HG03025 (cell line): ENCODE data around the gene MARVELD1.

ENCODE experiments used
- ATAC-seq: cut with Tn5 transposase; IDR thresholded peaks from one replicate; pipeline ENCODE4 v1.9.1; 2021; ENCODE audit warnings: mild to moderate bottlenecking, moderate library complexity; ENCODE audit not compliant: unreplicated experiment, low FRiP score

MARVELD1 gene

DNA sequence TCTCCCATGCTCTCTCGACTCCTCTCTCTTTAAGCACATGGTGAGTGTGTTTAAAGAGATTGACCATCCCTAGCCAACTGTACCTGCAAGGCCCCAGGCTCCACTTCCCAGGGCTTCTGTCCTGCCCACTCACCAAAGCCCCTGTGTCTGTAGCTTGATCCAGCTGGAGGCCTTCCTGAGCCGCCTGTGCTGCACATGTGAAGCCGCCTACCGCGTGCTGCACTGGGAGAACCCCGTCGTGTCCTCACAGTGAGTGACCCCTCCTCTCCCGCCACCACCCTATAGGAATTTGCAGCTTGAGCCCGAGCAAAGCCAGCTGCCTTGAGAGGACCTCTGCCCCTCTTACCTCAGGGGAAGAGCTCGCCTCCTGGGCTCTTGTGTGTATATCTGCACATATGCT, 34.6 kb downstream of the MARVELD1 start:
- no peak for ATAC-seq

- no peak for ATAC-seq
Measured at GRCh38 chr10:97752956-97753355, 39.4 kb downstream of the MARVELD1 start.

DNA sequence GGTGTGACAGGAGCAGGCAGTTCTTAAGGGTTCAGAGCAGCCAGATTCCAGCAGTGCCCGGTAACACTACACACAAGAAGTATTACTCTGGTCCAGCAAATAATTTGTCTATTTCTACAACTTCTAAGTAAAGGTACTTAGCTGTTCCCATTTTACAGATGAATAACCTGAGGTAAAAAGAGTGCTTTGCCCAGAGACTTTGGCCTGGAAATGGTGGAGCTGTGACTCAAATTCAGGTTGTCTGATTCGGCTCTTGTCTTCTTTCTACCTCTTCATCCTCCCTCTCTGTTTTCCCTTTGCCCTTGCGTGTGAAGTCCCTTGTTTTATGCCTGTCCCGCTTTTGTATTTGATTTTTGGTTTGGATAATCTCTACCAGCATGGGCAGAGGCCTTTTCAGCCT, 41.2 kb downstream of the MARVELD1 start:
- ATAC-seq: no peak

DNA sequence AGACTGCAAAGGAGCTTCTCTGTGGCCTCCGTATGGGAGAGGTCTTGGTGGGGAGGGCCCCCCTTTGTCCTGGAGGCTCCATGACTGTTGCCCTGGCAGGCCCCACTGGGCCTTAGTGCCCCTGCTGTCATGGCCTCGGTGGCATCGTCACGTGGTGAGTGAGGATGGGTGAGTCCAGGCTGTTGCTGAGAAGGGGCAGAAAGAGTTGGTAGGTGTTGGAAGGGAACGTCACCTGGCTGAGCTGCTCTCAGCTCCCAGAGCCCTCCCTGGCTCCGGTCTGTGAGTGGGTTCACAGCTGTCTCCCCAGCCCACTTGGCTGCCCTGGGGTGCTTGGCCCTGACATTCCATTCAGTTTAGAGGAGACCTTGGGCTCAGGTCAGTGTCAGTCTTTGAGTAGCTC, 42.2 kb downstream of the MARVELD1 start:
- ATAC-seq: no peak

DNA sequence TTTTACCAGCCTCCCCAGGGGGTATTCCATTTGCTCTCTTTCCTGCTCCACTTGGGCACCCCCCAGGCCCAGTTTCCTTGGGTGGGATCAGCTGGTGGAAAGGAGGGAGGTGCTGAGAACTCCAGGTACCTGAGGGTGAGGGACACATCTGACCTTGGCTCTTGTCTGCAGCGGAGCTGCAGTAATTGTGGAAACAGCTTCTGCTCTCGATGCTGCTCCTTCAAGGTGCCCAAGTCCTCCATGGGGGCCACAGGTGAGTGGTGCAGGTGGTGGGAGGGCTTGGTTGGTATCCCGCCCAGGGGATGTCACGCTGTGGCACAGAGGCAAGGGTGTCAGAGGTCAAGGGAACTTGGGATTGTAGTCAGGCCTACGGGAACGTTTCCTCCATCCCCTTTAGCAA, 43.9 kb downstream of the MARVELD1 start:
- ATAC-seq: no peak

GRCh38 chr10:97759158-97759887, 45.8 kb downstream of the MARVELD1 start:
- no peak for ATAC-seq

DNA sequence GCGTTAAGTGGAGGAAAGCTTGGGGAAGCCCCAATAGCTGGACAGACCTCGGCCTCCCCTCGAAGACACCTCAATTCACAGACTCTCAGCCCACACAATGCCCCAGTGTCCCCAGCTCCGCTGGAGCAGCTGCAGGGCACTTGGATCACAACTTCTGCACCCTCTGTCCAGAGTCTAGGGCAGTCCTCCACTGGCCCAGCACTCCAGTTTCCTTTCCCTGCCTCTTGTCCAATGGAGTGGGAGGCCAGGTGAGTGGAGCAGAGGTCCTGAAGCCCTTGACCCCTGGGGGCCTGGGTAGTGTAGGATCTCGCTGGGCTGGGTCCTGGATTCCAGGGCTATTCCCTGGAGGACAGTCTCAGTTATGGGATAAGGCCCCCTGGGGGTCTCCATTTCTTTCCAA, 46.4 kb downstream of the MARVELD1 start:
- no peak for ATAC-seq

DNA sequence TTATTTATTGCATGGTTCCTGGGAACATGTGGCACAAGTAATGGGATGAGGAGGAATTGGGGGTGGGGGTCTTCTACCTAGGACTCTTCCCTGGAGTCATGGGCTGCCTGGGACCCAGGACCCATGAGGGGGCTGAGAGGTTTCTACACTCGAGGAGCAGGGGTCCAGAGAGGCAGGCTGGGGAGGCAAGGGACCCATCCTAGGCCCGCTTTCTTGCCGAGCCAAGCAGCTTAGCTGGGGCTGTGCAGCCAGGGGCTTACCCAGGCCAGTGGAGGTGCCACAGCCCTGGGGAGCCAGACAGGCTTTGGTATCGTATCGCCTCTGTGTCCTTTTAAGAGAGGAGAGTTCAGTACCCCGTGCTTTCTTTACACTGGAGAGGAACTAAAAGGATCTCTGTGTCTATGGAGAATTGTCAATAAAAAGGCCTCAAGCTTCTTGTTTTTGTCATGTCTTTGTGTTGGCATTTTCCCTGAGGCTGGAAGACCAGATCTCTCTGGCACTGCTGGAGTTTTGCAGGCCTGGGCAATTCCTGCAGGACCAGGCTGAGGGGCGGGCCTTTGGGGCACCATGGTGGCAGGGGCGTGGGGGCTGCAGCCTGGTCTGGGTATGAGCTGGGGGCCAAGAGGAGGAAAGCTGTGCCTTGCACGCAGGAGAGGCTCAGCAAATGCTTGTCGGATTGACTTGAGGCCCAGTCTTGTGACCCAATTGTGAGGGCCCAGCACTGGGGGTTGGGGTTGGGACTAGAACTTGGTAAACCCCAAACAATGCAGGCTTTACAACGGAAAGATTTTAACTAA, 47.1 kb downstream of the MARVELD1 start:
- ATAC-seq: no peak

- no peak for ATAC-seq
Measured at GRCh38 chr10:97761331-97761865, 47.9 kb downstream of the MARVELD1 start.

- ATAC-seq: no peak
Measured at GRCh38 chr10:97762056-97762455, 48.5 kb downstream of the MARVELD1 start.

- ATAC-seq: no peak
Measured at GRCh38 chr10:97762816-97763215, 49.3 kb downstream of the MARVELD1 start.

- no peak for ATAC-seq
Measured at GRCh38 chr10:97763411-97763810, 49.9 kb downstream of the MARVELD1 start.

- ATAC-seq: no peak
Measured at GRCh38 chr10:97763947-97764346, 50.4 kb downstream of the MARVELD1 start.

DNA sequence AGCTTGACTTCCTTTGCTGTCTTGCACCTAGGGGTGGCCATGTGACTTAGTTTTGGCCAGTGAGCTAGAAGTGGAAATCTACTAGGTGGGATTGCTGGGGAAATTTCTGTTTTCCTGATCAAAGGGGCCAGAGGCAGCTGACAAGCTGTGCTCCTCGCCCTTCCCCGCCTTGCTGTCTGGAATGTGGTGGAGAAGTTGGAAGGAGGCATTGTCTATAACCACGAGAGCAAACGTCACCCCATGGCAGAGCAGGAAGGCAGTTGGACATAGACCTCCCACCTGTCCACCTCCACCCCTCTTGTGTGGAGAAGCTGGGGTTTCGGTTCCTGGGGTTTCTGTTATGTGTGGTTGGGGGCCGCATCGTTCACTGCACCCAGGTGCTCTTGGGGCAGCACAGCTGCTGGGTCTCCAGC, 51.0 kb downstream of the MARVELD1 start:
- ATAC-seq: no peak

DNA sequence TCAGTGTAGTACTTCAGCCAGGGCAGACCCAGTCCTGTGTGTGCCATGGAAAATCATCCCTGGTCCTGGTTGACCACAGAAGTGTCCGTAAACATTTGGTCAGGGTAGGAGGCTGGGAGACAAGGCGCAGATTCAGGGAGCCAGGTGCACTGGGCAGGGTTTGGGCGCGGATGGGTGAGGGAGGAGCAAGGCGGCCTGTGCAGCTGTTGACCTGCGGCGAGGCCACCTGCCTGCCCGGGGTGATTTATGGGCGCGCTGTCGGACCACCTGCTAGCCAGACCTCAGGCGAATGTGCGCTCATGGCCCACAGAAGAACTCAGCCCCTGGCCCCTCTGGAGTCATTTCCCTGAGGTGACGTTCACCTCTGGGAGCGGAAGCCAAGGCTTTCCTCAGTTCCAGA, 51.7 kb downstream of the MARVELD1 start:
- ATAC-seq: no peak

GRCh38 chr10:97766106-97766810, 52.7 kb downstream of the MARVELD1 start:
- no peak for ATAC-seq

DNA sequence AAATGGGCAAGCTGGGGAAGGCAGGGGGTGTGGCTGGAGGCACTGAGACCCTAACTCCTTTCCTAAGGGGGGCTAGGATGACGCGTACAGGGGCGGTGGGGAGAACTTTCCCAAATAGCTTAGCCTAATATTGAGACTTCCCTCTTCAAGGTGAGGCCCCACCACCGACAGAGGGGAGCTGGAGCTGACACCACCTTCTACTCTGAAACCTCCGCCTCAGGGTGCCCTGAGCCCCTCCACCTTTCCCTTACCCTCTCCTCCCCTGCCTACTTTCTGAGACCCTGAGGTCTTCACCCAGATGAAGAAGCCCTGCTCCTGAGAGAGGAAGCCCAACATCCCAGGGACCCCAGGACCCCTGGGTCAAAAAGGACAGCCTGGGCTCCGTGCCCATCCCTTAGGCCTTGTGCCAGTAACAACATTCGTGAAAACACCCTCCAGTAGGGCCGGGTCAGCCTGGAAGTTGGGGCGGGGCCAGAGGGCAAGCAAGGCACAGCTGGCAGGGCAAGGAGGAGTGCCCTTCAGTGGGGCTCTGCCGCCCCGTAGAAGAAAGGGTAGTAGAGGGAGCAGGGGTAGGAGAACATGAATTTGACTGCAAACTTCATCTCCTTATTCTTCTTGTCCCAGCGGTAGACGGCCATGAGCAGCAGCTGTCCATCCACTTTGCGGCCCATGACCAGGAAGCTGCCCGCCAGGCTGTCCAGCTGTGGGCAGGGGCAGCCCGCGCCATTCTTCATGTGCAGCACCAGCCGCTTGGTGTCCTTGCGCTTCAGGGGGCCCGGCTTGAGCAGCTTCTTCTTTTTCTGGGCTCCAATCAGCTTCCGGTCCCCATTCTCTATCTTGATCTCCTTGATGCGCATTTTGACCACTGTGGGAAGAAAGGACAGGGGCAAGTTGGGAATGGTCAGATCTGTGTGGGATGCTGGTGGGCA, 53.7 kb downstream of the MARVELD1 start:
- ATAC-seq: no peak
